Measurements from ENCODE around the gene OS9.
A peak's percentile ranks its signal among the peaks of the same experiment; 100 is the strongest.

Gene OS9

GRCh38 chr12:57725851-57726150 is 31.9 kb downstream of the OS9 start:
- no peak for DNase-seq (ENCODE audit: low spot score)
- TF ChIP-seq CTCF (IDR thresholded peaks at IDR 0.05), result no peak
- peak overlapping the region; percentile 93 for H3K4me3 ChIP-seq
- H3K27ac ChIP-seq, result peak overlapping the region in 1 of 2 donors; percentile 84

- Histone ChIP-seq H3K27ac (peak overlapping the region; percentile 17 to 84), H3K4me3 (peak overlapping the region; percentile 93)
- peak; percentile 66 for TF ChIP-seq CTCF (IDR thresholded peaks at IDR 0.05)
- no peak for DNase-seq (ENCODE audit: low spot score)
These were observed 32.4 kb downstream of the OS9 start for GRCh38 chr12:57726151-57726883.

GRCh38 chr12:57726884-57727757 is 33.2 kb downstream of the OS9 start:
- no peak for TF ChIP-seq CTCF (IDR thresholded peaks at IDR 0.05)
- no peak for DNase-seq (ENCODE audit: low spot score)
- Histone ChIP-seq H3K4me3 (peak overlapping the region; percentile 93), H3K27ac (peak overlapping the region in 1 of 2 donors; percentile 84)

- Histone ChIP-seq H3K4me3 (no peak overlapping the region), H3K27ac (no peak overlapping the region)
- no peak for TF ChIP-seq CTCF (IDR thresholded peaks at IDR 0.05)
- no peak for DNase-seq (ENCODE audit: low spot score)
These were observed 33.9 kb downstream of the OS9 start for GRCh38 chr12:57727758-57728395.

- H3K27ac ChIP-seq, result no peak overlapping the region
- no peak for TF ChIP-seq CTCF (IDR thresholded peaks at IDR 0.05)
- no peak overlapping the region for H3K4me3 ChIP-seq
- no peak for DNase-seq (ENCODE audit: low spot score)
These were observed 35.5 kb downstream of the OS9 start for GRCh38 chr12:57729321-57729844.

- Histone ChIP-seq H3K27ac (no peak overlapping the region), H3K4me3 (no peak overlapping the region)
- no peak for DNase-seq (ENCODE audit: low spot score)
- TF ChIP-seq CTCF (IDR thresholded peaks at IDR 0.05), result no peak
These were observed 36.6 kb downstream of the OS9 start for GRCh38 chr12:57730336-57731067.

Data from coronary artery (tissue), 2 donors.